ENCODE results near the gene PRKG1. TPM values are rescaled to one million over a fixed set of nuclear protein-coding genes. Genes with fewer than 3 reads are reported as not detected.

The PRKG1 gene
- total RNA-seq, 2 donors from 2014 or later = 17.8 to 31.1 TPM

DNA sequence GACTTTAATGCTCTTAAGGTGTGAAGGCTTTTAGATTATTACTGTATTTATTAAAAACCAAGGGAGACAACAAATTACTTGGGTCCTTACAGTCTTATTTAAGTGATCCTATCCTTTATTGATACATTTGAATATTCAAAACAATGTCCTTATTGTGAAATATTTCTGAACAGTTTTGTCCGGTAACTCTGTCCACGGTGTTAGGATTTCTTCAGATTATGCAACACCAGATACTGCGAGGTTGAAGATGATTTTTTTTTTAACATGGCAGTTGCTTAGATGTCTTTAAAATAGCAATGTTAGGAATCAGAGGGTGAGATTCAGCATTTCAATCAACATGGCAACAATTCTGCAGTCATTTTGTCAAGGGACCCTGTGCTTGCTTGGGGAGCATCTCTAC, 448.6 kb downstream of the PRKG1 start:
- Histone ChIP-seq H3K9me3 (no peaks in the 10 kb centered on the region), H3K4me1 (peaks cover 0 to 6% of the 10 kb centered on the region in 2 donors), H3K27ac (no peak overlapping the region), H3K27me3 (no peaks in the 10 kb centered on the region), H3K4me3 (no peak overlapping the region), H3K36me3 (no peaks in the 10 kb centered on the region)
- TF ChIP-seq, protein P1, sequence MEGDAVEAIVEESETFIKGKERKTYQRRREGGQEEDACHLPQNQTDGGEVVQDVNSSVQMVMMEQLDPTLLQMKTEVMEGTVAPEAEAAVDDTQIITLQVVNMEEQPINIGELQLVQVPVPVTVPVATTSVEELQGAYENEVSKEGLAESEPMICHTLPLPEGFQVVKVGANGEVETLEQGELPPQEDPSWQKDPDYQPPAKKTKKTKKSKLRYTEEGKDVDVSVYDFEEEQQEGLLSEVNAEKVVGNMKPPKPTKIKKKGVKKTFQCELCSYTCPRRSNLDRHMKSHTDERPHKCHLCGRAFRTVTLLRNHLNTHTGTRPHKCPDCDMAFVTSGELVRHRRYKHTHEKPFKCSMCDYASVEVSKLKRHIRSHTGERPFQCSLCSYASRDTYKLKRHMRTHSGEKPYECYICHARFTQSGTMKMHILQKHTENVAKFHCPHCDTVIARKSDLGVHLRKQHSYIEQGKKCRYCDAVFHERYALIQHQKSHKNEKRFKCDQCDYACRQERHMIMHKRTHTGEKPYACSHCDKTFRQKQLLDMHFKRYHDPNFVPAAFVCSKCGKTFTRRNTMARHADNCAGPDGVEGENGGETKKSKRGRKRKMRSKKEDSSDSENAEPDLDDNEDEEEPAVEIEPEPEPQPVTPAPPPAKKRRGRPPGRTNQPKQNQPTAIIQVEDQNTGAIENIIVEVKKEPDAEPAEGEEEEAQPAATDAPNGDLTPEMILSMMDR (IDR thresholded peaks at IDR 0.05) = no peak
- no peak for DNase-seq (ENCODE audit: low spot score)

GRCh38 chr10:51523440-51523839, 449.2 kb downstream of the PRKG1 start:
- Histone ChIP-seq H3K27ac (no peak overlapping the region), H3K36me3 (no peaks in the 10 kb centered on the region), H3K9me3 (no peaks in the 10 kb centered on the region), H3K27me3 (no peaks in the 10 kb centered on the region), H3K4me1 (peaks cover 0 to 6% of the 10 kb centered on the region in 2 donors), H3K4me3 (no peak overlapping the region)
- no peak for DNase-seq (ENCODE audit: low spot score)
- TF ChIP-seq, protein P1 (IDR thresholded peaks at IDR 0.05) = no peak

- Histone ChIP-seq H3K4me3 (no peak overlapping the region), H3K27me3 (no peaks in the 10 kb centered on the region), H3K36me3 (no peaks in the 10 kb centered on the region), H3K9me3 (no peaks in the 10 kb centered on the region), H3K27ac (no peak overlapping the region), H3K4me1 (peaks cover 0 to 6% of the 10 kb centered on the region in 2 donors)
- TF ChIP-seq, protein P1 (IDR thresholded peaks at IDR 0.05) = no peak
- DNase-seq (ENCODE audit: low spot score) = no peak
These were observed 449.8 kb downstream of the PRKG1 start for GRCh38 chr10:51524041-51524440.

- no peak overlapping the region for H3K4me3 ChIP-seq
- H3K4me1 ChIP-seq = peaks cover 0 to 8% of the 10 kb centered on the region in 2 donors
- TF ChIP-seq, protein P1 (IDR thresholded peaks at IDR 0.05) = no peak
These were observed 453.4 kb downstream of the PRKG1 start for GRCh38 chr10:51527522-51528219.

DNA sequence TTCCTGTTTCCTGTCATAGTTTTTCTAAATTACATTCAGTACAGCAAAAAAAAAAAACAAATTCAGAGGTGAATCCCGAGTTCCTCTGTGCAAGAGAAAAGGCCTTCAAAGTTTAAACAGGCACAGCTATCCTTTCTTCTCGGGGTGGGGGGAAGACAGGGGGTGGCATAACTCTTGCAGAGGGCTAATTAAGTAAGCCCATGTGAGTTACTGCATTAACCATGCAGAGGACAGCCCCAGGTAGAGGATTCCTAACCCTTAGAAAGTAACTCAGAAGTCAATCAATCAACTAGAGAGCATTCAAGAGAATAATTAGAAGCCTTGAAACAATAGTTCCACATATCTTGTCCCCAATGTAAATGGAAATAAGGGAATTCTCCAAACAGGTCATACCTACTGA, 454.2 kb downstream of the PRKG1 start:
- no peaks in the 10 kb centered on the region for H3K36me3 ChIP-seq
- no peaks in the 10 kb centered on the region for H3K9me3 ChIP-seq
- H3K27me3 ChIP-seq = no peaks in the 10 kb centered on the region
- no peak overlapping the region for H3K4me3 ChIP-seq
- H3K27ac ChIP-seq = no peak overlapping the region
- peaks cover 0 to 8% of the 10 kb centered on the region in 2 donors for H3K4me1 ChIP-seq
- no peak for DNase-seq (ENCODE audit: low spot score)
- TF ChIP-seq, protein P1 (IDR thresholded peaks at IDR 0.05) = no peak

More at GRCh38 chr10:51527522-51528219, 453.4 kb downstream of the PRKG1 start:
- no peaks in the 10 kb centered on the region for H3K9me3 ChIP-seq
- H3K27ac ChIP-seq = no peak overlapping the region
- no peak for DNase-seq (ENCODE audit: low spot score)
- H3K36me3 ChIP-seq = no peaks in the 10 kb centered on the region
- H3K27me3 ChIP-seq = no peaks in the 10 kb centered on the region

GRCh38 chr10:51530541-51530940, 456.3 kb downstream of the PRKG1 start:
- H3K36me3 ChIP-seq = no peaks in the 10 kb centered on the region
- no peaks in the 10 kb centered on the region for H3K9me3 ChIP-seq
- TF ChIP-seq, protein P1 (IDR thresholded peaks at IDR 0.05) = no peak
- no peak for DNase-seq (ENCODE audit: low spot score)
- H3K27ac ChIP-seq = peak overlapping the region in 1 of 2 donors; percentile 20
- H3K27me3 ChIP-seq = no peaks in the 10 kb centered on the region
- H3K4me3 ChIP-seq = no peak overlapping the region
- peaks cover 0 to 8% of the 10 kb centered on the region in 2 donors for H3K4me1 ChIP-seq

All from right atrium auricular region (tissue), 2 donors.